ENCODE results near the gene HOXC6.

Gene HOXC6

GRCh38 chr12:54028314-54029201, at the start of gene HOXC6:
TSS of gene HOXC6 (plus strand) at chr12:54028440. CDS start at chr12:54028522, 82 bp downstream.
- in situ Hi-C loops (cut with HindIII; ENCODE audit: low pct_ligation_motif_present, low pct_unique_long_range_greater_than_20kb, low sequenced_read_pairs) = no loop called here
- no peak for DNase-seq

GRCh38 chr12:53978477-53979356, 49.5 kb upstream of the HOXC6 start:
- no peak for DNase-seq
- in situ Hi-C loops (cut with HindIII; ENCODE audit: low pct_ligation_motif_present, low pct_unique_long_range_greater_than_20kb, low sequenced_read_pairs) = no loop called here

GRCh38 chr12:53980104-53980801, 48.0 kb upstream of the HOXC6 start:
- in situ Hi-C loops (cut with HindIII; ENCODE audit: low pct_ligation_motif_present, low pct_unique_long_range_greater_than_20kb, low sequenced_read_pairs) = no loop called here
- no peak for DNase-seq

GRCh38 chr12:53980802-53981496, 47.3 kb upstream of the HOXC6 start:
- in situ Hi-C loops (cut with HindIII; ENCODE audit: low pct_ligation_motif_present, low pct_unique_long_range_greater_than_20kb, low sequenced_read_pairs) = no loop called here
- DNase-seq = no peak

- no peak for DNase-seq
- in situ Hi-C loops (cut with HindIII; ENCODE audit: low pct_ligation_motif_present, low pct_unique_long_range_greater_than_20kb, low sequenced_read_pairs) = no loop called here
These were observed 46.3 kb upstream of the HOXC6 start for GRCh38 chr12:53981634-53982565.

- in situ Hi-C loops (cut with HindIII; ENCODE audit: low pct_ligation_motif_present, low pct_unique_long_range_greater_than_20kb, low sequenced_read_pairs) = no loop called here
These were observed 45.3 kb upstream of the HOXC6 start for GRCh38 chr12:53982648-53983567.

GRCh38 chr12:53983568-53983949, 44.7 kb upstream of the HOXC6 start:
- no peak for DNase-seq
- in situ Hi-C loops (cut with HindIII; ENCODE audit: low pct_ligation_motif_present, low pct_unique_long_range_greater_than_20kb, low sequenced_read_pairs) = no loop called here

More at GRCh38 chr12:53982648-53983567, 45.3 kb upstream of the HOXC6 start:
- no peak for DNase-seq

GRCh38 chr12:53983950-53984572, 44.2 kb upstream of the HOXC6 start:
- in situ Hi-C loops (cut with HindIII; ENCODE audit: low pct_ligation_motif_present, low pct_unique_long_range_greater_than_20kb, low sequenced_read_pairs) = no loop called here
- DNase-seq = no peak

GRCh38 chr12:53984901-53985691, 43.1 kb upstream of the HOXC6 start, which contains the start of gene HOXC10:
TSS of gene HOXC10 (plus strand) at chr12:53985146. CDS start at chr12:53985260, 114 bp downstream.
- in situ Hi-C loops (cut with HindIII; ENCODE audit: low pct_ligation_motif_present, low pct_unique_long_range_greater_than_20kb, low sequenced_read_pairs) = no loop called here

GRCh38 chr12:53985692-53985993, 42.6 kb upstream of the HOXC6 start:
- in situ Hi-C loops (cut with HindIII; ENCODE audit: low pct_ligation_motif_present, low pct_unique_long_range_greater_than_20kb, low sequenced_read_pairs) = no loop called here
- DNase-seq = no peak

More at GRCh38 chr12:53984901-53985691, 43.1 kb upstream of the HOXC6 start, which contains the start of gene HOXC10:
- peak; percentile 99 for DNase-seq

- peak; percentile 73 for DNase-seq
- in situ Hi-C loops (cut with HindIII; ENCODE audit: low pct_ligation_motif_present, low pct_unique_long_range_greater_than_20kb, low sequenced_read_pairs) = no loop called here
These were observed 42.1 kb upstream of the HOXC6 start for GRCh38 chr12:53985994-53986685.

- DNase-seq = no peak
- in situ Hi-C loops (cut with HindIII; ENCODE audit: low pct_ligation_motif_present, low pct_unique_long_range_greater_than_20kb, low sequenced_read_pairs) = no loop called here
These were observed 41.4 kb upstream of the HOXC6 start for GRCh38 chr12:53986686-53987483.

- in situ Hi-C loops (cut with HindIII; ENCODE audit: low pct_ligation_motif_present, low pct_unique_long_range_greater_than_20kb, low sequenced_read_pairs) = no loop called here
- DNase-seq = no peak
These were observed 40.4 kb upstream of the HOXC6 start for GRCh38 chr12:53987787-53988230.
